GM18505 (cell line): Measurements from ENCODE around the gene UHMK1.

Experiments used
- ATAC-seq: cut with Tn5 transposase; IDR thresholded peaks from one replicate; pipeline ENCODE4 v1.9.1; 2021; ENCODE audit not compliant: unreplicated experiment
- POLR2A ChIP-seq: IDR thresholded peaks from 4 replicates; pipeline ENCODE4 v1.6.1; 2011; ENCODE audit warnings: borderline replicate concordance; ENCODE audit not compliant: insufficient read depth, insufficient read length; ENCODE audit errors: extremely low read depth

The UHMK1 gene

DNA sequence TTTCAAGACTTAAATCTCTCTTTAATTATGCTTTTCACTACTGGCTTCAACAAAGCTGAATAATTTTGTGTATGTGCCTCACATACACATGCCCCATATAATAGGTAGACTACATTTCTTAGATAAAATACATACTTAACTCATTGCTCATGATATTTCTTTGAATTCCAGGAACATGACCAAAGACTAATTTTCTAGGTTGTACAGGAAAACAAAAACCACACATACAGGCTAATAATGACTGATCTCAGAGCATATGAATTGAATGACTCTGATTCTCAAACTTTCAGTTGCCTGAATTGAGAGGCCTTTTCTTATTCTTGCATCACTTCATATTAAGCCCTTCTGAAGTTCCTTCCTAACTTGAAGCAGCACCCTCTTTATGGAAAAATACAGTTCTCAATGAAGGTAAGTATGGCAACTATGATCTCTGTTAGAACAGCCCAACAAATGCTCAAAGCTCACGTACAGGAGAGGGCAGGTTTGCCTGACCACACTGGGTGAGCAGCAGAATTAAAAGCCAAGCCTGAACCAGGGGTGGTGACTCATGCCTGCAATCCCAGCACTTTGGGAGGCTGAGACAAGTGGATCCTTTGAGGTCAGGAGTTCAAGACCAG, 41.3 kb downstream of the UHMK1 start:
- TF ChIP-seq POLR2A = no peak
- ATAC-seq = no peak

DNA sequence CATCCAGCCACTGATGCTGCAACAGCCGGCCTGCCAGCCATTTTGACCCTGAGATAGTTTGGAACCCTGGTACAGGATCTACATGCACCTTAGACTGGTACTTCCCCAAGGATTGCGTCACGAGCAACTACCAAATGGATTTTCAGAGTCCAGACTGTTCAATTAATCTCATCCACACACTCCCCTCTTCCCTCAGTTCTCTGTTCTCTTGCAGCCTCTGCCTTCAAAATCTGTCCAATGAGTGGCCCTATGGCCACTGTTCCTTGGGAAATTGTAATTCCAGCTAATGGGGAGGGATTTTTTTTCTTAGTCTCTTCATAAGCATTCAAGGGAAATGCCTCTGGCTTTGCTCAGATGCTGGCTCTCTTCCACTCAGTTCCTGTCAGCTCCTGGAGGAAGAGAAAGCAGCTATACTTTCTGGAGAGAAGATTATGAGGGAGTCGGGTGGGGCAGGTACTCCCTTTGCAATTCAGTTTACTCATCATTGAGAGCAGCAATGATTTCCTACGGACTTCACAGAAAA, 44.1 kb downstream of the UHMK1 start:
- ATAC-seq = no peak
- TF ChIP-seq POLR2A = no peak

DNA sequence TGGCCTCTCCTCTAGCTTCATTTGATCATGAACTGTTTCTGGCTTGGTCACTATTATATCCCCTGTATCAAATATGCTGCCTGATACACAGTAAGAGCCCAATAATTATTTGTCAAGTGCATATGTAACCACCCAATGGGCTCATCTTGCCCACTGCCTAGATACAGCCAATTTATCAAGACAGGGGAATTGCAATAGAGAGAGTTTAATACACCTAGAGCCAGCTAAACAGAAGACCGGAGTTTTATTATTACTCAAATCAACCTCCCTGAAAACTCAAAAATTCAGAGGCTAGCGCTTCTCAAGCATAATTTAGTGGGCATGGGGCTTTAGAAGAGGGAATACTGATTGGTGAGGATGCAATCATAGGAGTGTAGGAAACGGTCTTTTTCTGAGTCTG, 45.6 kb downstream of the UHMK1 start:
- ATAC-seq = no peak
- TF ChIP-seq POLR2A = no peak

DNA sequence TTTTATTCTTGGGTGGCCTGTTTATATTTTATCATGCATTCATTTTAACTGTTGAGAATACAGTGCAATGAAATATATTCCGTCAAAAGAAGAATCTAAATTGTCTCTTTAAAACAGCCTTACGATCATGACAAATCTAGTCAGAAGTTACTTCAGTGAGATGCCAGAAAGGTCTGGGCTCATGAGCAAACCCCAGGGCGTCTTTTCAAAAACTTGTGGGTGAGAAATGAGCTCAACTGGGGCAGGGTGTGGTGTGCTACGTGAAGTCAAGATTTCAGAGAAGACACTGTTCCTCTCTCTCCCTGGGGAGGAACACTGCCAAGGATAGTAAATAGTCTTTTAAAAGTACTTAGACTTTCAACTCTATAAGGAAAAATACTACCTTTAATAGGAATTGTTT, 50.6 kb downstream of the UHMK1 start:
- ATAC-seq = no peak

DNA sequence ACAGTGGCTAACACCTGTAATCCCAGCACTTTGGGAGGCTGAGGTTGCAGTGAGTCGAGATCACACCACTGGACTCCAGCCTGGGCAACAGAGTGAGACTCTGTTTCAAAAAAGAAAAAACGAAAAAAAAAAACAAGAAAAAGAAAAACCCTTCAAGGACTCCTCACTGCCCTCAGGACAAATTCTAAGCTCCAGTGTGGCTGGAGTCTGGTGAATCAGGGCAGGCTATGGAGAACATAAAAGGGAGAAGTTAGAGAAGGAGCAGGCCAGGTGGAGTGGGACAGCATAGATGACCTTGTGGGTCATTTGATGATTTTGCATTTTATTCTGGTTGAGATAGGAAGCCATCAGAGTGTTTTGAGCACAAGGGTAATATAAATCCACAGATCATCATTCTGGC, 51.4 kb downstream of the UHMK1 start:
- ATAC-seq = no peak

More for the DNA sequence above, 50.6 kb downstream of the UHMK1 start:
- TF ChIP-seq POLR2A = no peak

DNA sequence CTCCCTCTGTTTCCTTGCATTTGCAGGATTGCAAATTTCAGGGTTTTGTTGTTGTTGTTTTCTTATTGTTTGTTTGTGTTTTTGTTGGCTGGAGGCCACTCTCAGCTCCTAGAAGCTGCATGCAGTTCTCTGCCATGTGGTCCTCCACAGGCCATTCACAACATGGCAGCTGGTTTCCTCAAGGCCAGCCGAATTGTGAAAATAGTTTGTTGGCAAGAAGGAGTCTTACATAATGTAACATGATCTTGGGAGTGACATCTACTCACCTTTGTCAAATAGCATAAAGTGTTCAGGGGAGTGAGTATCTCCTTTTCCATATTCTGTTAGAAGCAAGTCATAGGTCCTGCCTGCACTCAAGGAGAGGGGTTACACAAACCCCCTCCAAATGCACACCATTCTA, 53.3 kb downstream of the UHMK1 start:
- no peak for TF ChIP-seq POLR2A

More for the DNA sequence above, 51.4 kb downstream of the UHMK1 start:
- no peak for TF ChIP-seq POLR2A

DNA sequence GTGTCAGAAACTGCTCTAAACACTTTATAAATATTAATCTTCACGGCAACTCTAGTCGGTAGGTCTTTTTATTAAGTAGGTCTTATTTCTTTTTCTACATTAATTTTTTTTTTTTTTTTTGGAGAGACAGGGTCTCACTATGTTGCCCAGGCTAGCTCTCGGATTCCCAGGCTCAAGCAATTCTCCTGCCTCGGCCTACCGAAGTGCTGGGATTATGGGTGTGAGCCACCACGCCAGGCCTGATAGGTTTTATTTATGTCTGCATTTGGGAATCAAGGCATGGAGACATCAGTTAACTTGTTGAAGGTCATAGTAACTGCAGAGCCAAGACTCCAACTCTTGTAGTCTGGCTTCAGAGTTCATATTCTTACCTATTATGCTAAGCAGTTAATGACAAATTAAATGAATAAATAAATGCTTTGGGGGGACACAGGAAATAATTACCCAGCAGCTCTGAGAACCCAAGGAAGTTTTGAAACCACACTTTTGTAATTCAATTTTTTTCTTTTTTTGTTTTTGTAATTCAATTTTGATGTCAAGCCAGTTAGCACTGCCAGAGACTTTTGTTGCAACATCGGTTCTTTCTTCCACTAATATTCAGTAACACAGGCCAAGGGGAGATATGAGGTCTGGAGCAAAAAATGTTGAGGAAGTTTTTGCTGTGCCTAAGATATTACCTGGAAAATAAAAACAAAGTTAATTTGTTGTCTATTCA, 54.5 kb downstream of the UHMK1 start:
- no peak for TF ChIP-seq POLR2A
- ATAC-seq = no peak

More for the DNA sequence above, 53.3 kb downstream of the UHMK1 start:
- ATAC-seq = no peak

DNA sequence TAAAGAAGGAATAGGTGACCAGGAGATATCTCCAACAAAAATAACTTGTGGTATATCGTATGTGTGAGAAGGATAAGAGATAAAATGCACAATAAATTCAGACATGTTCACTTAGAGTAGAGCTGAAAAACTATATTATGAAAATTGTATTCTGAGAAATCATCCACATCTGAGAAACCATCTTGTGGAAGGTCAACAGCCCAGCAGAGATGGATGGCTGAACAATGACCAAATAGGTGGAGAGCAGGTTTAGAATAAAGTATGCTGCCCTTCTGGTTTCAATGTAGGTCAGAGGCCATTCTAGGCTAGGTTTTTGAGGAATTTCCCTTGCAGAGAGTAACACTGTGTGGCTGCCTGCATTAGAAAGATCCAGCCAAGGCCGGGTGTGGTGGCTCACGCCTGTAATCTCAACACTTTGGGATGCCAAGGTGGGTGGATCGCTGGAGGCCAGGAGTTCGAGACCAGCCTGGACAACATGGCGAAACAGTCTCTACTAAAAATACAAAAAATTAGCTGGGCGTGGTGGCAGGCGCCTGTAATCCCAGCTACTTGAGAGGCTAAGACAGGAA, 55.1 kb downstream of the UHMK1 start:
- ATAC-seq = no peak
- no peak for TF ChIP-seq POLR2A

DNA sequence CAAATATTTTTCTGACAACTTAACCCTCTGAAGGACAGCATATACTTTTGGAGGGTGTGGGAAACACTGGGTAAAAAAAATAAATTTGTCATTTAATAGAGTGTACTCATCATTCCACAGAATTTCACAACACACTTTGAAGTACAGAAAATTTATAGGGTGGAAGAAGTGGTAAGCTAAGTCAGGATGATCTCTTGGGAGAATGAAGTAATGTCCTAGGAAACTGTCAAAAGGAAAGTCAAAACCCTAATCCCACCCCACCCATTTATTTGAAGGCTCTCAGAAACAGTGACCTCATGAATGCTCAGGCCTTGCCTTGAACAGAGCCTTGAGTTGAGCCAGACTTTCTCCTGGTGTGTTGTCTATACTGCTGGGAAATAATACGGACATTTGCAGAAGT, 56.6 kb downstream of the UHMK1 start:
- ATAC-seq = no peak
- no peak for TF ChIP-seq POLR2A

DNA sequence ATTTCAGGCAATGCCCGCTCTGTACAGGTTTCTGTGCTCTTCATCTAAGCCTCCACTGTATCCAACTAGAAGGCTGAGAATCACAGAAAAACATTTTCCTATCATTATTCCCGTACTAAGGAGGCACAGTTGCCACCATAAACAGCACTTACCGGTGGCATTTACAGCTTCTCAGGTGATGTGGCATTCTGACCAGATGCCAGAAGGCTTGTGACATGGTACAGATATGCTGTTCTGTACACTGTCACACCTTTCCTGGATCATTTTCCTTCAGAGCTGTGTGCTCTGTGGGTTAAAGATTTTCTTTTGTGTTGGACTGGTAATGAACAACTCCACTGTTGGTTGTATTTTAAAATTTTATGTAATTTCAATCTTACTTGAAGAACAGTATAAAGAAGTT, 59.9 kb downstream of the UHMK1 start:
- TF ChIP-seq POLR2A = no peak
- no peak for ATAC-seq

DNA sequence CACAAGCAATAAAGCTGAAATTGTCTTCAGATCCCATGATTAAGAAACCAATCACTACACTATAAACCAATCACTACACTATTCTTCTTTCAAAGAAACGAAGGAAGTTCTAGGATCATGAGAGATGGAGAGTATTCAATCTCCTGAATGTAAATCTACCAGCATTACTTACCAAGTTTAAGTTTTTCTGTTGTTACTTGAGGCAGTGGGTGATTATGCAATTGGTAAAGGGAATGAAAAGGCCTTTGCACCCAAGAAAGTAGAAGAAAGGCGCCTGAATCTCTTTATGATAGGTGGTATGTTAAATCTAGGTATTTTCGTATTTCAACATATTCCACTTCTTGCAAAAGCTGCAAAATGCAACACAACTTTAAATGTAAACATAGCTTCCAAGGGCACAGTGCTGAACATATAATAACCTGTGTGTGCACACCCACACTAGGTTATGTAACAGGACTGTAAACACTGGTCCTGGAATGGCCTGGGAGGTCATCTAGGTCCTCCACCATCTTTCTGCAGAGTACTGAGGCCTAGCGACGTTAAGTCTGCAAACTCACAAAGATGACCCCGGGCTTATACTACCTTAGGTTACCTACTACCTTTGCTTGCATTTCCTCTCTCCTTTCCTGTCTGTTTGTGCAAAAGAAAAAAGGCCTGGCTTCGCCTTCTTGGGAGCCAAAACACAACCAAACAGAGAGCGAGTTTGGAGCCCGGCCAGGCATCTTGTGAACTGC, 62.9 kb downstream of the UHMK1 start:
- ATAC-seq = no peak

DNA sequence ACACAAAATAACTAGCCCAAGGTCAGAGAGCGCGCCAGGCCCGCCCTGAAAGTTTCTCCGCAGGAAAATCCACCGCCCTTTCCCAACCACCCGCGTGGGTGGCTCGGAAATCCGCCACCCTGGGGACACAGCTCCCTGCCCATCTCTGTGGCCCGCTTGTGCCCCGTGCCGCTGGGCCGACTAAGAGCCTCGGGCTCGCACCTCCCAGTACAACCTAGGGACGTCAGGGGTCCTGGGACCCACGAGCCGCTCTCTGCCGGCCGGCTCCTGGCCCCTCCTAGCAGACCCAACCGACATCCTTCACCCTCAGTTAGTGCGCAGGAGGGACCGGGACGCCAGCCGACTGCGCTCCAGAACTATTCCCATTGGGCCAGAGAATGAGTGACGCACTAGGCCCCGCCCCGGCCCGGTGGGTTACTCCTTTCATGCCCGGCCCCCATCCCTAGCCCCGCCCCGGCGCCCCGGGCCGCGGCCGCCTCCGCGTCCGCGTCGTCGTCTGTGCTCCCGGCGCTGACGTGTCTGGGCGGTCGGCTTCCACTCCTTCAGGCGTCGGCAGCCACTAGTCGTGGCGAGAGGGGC, 63.5 kb downstream of the UHMK1 start:
- peak; percentile 95 for ATAC-seq
- peak; percentile 78 for TF ChIP-seq POLR2A

More for the DNA sequence above, 62.9 kb downstream of the UHMK1 start:
- no peak for TF ChIP-seq POLR2A
